K562 (cell line): Measurements from ENCODE around the gene BAIAP3. TPM values are rescaled to one million over a fixed set of nuclear protein-coding genes. Genes with fewer than 3 reads are reported as not detected.

ENCODE experiments used
- ELF1 ChIP-seq: fragments of 200-800 bp; sonication (Bioruptor generic); IDR thresholded peaks from 2 replicates; pipeline ENCODE4 v1.6.1; 2016; ENCODE audit warnings: missing genetic modification characterization, missing compliant biosample characterization
- FOS ChIP-seq: IDR thresholded peaks from 3 replicates; pipeline ENCODE4 v1.6.1; 2011; ENCODE audit not compliant: insufficient read length; ENCODE audit errors: extremely low read depth
- FOXA3 ChIP-seq, 2 experiments: fragments of 450-650 bp in 1 of 2; sonication (generic) in 1 of 2; formaldehyde crosslinking; IDR thresholded peaks in 1 of 2; conservative IDR thresholded peaks in 1 of 2; 2 replicates each; pipeline versions ENCODE4 v1.4.0 to v1.8.0; 2020 to 2022; ENCODE audit warnings: mild to moderate bottlenecking in 2 of 2, missing genetic modification reagents in 1 of 2
- HMGN3 ChIP-seq: IDR thresholded peaks from 2 replicates; pipeline ENCODE4 v1.6.1; 2011; ENCODE audit warnings: borderline replicate concordance, low read depth, mild to moderate bottlenecking, mixed read lengths, low read length; ENCODE audit not compliant: insufficient read length; ENCODE audit errors: extremely low read depth
- LEF1 ChIP-seq: fragments of 450-650 bp; IDR thresholded peaks from 2 replicates; pipeline ENCODE4 v1.6.1; 2016; ENCODE audit warnings: mild to moderate bottlenecking
- NCOA1 ChIP-seq: fragments of 450-650 bp; IDR thresholded peaks from 2 replicates; pipeline ENCODE4 v1.6.1; 2016; ENCODE audit warnings: low read depth
- SPI1 ChIP-seq: IDR thresholded peaks from 2 replicates; pipeline ENCODE4 v1.6.1; 2011; ENCODE audit warnings: low read depth, low read length, control low read depth, borderline replicate concordance
- STAT5B ChIP-seq: fragments of 250-450 bp; sonication (Bioruptor Pico); IDR thresholded peaks from 2 replicates; pipeline ENCODE4 v1.8.0; 2021; ENCODE audit warnings: mild to moderate bottlenecking, inconsistent platforms
- TRIM24 ChIP-seq, 2 experiments: fragments of 450-650 bp; IDR thresholded peaks; 2 replicates each; pipeline ENCODE4 v1.6.1; 2016
- ZBTB2 ChIP-seq: fragments of 450-650 bp; IDR thresholded peaks from 2 replicates; pipeline ENCODE4 v1.6.1; 2016; ENCODE audit warnings: antibody characterized with exemption
- ZFP1 ChIP-seq: fragments of 450-650 bp; formaldehyde crosslinking; IDR thresholded peaks from 2 replicates; pipeline ENCODE4 v1.4.0; 2020; ENCODE audit warnings: mild to moderate bottlenecking, mixed read lengths
- ZNF143 ChIP-seq: sonication (generic); formaldehyde crosslinking; IDR thresholded peaks from 2 replicates; pipeline ENCODE4 v1.9.0; 2022; ENCODE audit warnings: mild to moderate bottlenecking, missing genetic modification reagents
- ZNF224 ChIP-seq: sonication (generic); formaldehyde crosslinking; IDR thresholded peaks from 2 replicates; pipeline ENCODE4 v1.8.0; 2022; ENCODE audit warnings: mild to moderate bottlenecking, missing genetic modification reagents
- ZNF408 ChIP-seq: fragments of 250-450 bp; sonication (Bioruptor Pico); IDR thresholded peaks from 2 replicates; pipeline ENCODE4 v1.4.0; 2020; ENCODE audit warnings: low read depth, mild to moderate bottlenecking, moderate library complexity
- ZNF445 ChIP-seq: fragments of 250-450 bp; sonication (Bioruptor Pico); IDR thresholded peaks from 2 replicates; pipeline ENCODE4 v1.4.0; 2020; ENCODE audit warnings: low read depth, mild to moderate bottlenecking, moderate library complexity
- ZNF717 ChIP-seq: fragments of 250-450 bp; sonication (Bioruptor Pico); IDR thresholded peaks from 2 replicates; pipeline ENCODE4 v1.5.0; 2021
- polyA plus RNA-seq, 8 experiments: library from polyadenylated mRNA; depleted of rRNA in 4 of 8; stranded (reverse) in 5 of 8; unstranded in 3 of 8; fragments of >200 nt; fragmentation: Nextera tagmentation in 2 of 8; fragmentation: Illumina TruSeq in 1 of 8; extraction: Ambion mirVana in 2 of 8; extraction: Trizol in 1 of 8; gene quantifications; 2 replicates each; pipeline versions ENCODE4 v1.2.1 to v1.2.3, GENCODE V29; 2011 to 2014; ENCODE audit warnings: inconsistent platforms in 1 of 8, missing spikeins in 1 of 8
- total RNA-seq, 7 experiments: library from RNA; depleted of rRNA in 6 of 7; stranded (reverse); fragments of >200 nt in 6 of 7; fragmentation: Illumina TruSeq in 2 of 7; extraction: Trizol in 2 of 7; gene quantifications; 2 replicates each; pipeline versions ENCODE4 v1.2.1 to v1.2.3, GENCODE V29; 2011 to 2021; ENCODE audit warnings: low replicate concordance in 1 of 7
- TF ChIP-seq, protein P1 (sequence below): sonication (generic); formaldehyde crosslinking; IDR thresholded peaks from 2 replicates; pipeline ENCODE4 v1.8.0; 2022; ENCODE audit warnings: missing genetic modification reagents, mild to moderate bottlenecking, moderate library complexity, borderline replicate concordance
- TF ChIP-seq, protein P2 (sequence below), 2 experiments: fragments of 450-650 bp; IDR thresholded peaks; 2 replicates each; pipeline ENCODE4 v1.6.1; 2016; ENCODE audit warnings: mild to moderate bottlenecking in 2 of 2, borderline replicate concordance in 1 of 2, low read depth in 1 of 2, moderate library complexity in 1 of 2

The BAIAP3 gene
- total and polyA plus RNA-seq, 9 of the 15 experiments (the other 6 are each of a cell fraction or from before 2014, with no cell fraction given), result 0.03 to 4.5 (median 0.57) TPM; not detected in 1

- TF ChIP-seq, protein P1, sequence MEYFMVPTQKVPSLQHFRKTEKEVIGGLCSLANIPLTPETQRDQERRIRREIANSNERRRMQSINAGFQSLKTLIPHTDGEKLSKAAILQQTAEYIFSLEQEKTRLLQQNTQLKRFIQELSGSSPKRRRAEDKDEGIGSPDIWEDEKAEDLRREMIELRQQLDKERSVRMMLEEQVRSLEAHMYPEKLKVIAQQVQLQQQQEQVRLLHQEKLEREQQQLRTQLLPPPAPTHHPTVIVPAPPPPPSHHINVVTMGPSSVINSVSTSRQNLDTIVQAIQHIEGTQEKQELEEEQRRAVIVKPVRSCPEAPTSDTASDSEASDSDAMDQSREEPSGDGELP (CRISPR knock-in tag), result peak; percentile 61
- TF ChIP-seq HMGN3 (no peak), ZNF717 (CRISPR knock-in tag) (no peak), ZNF224 (CRISPR knock-in tag) (no peak), NCOA1 (peak; percentile 86), ZFP1 (CRISPR knock-in tag) (no peak), LEF1 (peak; percentile 72; the same call in 1 of the 2 replicates), TRIM24 (IDR thresholded peaks at IDR 0.05) (peak; percentile 53 to 89; a peak in 3 of 4 replicates), STAT5B (CRISPR knock-in tag) (no peak), ELF1 (tag) (peak; percentile 82), ZNF143 (CRISPR knock-in tag) (no peak), FOXA3 (CRISPR knock-in tag; conservative IDR thresholded peaks at IDR 0.05 in 1 of 2, IDR thresholded peaks at IDR 0.05 in 1 of 2) (peak in 1 of 2 experiments; percentile 40; a peak in 1 of 4 replicates), FOS (peak; percentile 69), SPI1 (no peak), ZBTB2 (0 out of 2 replicates have a peak, but pooled peaks have one; percentile 26), ZNF445 (CRISPR knock-in tag) (no peak), ZNF408 (CRISPR knock-in tag) (no peak)
- TF ChIP-seq, protein P2, sequence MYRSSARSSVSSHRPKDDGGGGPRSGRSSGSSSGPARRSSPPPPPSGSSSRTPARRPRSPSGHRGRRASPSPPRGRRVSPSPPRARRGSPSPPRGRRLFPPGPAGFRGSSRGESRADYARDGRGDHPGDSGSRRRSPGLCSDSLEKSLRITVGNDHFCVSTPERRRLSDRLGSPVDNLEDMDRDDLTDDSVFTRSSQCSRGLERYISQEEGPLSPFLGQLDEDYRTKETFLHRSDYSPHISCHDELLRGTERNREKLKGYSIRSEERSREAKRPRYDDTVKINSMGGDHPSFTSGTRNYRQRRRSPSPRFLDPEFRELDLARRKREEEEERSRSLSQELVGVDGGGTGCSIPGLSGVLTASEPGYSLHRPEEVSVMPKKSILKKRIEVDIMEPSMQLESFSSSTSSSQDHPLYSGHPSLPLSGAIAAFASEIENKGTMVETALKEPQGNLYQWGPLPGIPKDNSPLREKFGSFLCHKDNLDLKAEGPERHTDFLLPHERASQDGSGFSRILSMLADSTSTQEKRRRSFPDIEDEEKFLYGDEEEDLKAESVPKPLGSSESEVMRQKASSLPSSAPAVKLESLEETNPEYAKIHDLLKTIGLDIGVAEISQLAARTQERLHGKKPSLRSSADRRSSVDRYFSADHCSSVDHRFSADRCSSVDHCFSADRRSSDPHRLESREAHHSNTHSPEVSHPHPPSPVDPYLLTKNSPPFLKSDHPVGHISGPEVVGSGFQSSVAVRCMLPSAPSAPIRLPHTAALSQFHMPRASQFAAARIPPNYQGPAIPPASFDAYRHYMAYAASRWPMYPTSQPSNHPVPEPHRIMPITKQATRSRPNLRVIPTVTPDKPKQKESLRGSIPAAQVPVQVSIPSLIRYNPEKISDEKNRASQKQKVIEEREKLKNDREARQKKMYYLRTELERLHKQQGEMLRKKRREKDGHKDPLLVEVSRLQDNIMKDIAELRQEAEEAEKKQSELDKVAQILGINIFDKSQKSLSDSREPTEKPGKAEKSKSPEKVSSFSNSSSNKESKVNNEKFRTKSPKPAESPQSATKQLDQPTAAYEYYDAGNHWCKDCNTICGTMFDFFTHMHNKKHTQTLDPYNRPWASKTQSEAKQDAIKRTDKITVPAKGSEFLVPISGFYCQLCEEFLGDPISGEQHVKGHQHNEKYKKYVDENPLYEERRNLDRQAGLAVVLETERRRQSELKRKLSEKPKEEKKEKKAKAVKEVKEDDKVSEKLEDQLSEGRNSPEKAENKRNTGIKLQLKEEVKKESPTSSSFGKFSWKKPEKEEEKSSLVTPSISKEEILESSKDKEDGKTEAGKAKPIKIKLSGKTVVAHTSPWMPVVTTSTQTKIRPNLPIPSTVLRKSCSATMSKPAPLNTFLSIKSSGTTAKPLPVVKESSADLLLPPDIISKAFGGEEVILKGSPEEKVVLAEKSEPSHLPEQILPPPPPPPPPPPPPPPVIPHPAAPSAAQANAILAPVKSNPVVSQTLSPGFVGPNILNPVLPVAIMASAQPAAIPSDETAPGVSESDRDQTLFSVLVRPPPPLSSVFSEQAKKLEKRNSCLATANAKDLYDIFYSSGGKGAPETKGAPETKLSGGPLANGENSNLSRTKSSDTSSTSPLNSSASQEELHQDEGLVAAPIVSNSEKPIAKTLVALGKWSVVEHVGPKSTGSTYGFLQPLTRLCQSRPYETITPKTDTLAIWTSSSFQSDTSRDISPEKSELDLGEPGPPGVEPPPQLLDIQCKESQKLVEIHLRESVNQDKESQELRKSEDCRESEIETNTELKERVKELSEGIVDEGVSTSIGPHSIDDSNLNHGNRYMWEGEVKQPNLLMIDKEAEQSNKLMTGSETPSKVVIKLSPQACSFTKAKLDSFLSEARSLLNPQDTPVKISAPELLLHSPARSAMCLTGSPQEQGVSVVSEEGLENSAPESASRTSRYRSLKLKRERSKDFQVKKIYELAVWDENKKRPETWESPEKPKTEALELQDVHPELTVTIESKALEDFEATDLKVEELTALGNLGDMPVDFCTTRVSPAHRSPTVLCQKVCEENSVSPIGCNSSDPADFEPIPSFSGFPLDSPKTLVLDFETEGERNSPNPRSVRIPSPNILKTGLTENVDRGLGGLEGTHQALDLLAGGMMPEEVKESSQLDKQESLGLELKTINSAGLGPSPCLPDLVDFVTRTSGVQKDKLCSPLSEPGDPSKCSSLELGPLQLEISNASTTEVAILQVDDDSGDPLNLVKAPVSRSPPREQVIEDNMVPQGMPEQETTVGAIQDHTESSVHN (IDR thresholded peaks at IDR 0.05; ENCODE audit: borderline replicate concordance in 1 of 2, low read depth in 1 of 2), result peak in 1 of 2 experiments; percentile 98; a peak in 2 of 4 replicates
Measured at GRCh38 chr16:1297018-1297696, 36.3 kb upstream of the BAIAP3 start (continued).
